ENCODE data around the gene GNE.

DNA sequence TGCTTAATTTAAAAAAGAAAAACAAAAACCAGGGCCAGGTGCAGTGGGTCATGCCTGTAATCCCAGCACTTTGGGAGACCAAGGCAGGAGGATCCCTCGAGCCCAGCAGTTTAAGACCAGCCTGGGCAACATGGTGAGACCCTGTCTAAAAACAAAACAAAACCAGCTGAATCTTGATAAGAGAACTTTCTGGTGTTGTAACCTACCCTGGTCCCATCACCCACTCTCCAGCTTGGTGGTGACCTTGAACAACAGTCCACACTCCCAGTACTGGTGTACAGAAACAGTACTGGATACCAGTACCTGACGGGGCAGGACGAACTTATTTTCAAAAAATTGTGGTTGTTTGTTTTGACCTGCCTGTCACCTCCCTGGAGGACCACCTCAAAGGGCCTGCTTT, 36.6 kb downstream of the GNE start:
- TF ChIP-seq, protein P1, sequence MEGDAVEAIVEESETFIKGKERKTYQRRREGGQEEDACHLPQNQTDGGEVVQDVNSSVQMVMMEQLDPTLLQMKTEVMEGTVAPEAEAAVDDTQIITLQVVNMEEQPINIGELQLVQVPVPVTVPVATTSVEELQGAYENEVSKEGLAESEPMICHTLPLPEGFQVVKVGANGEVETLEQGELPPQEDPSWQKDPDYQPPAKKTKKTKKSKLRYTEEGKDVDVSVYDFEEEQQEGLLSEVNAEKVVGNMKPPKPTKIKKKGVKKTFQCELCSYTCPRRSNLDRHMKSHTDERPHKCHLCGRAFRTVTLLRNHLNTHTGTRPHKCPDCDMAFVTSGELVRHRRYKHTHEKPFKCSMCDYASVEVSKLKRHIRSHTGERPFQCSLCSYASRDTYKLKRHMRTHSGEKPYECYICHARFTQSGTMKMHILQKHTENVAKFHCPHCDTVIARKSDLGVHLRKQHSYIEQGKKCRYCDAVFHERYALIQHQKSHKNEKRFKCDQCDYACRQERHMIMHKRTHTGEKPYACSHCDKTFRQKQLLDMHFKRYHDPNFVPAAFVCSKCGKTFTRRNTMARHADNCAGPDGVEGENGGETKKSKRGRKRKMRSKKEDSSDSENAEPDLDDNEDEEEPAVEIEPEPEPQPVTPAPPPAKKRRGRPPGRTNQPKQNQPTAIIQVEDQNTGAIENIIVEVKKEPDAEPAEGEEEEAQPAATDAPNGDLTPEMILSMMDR (conservative IDR thresholded peaks at IDR 0.05; ENCODE audit: low read depth in 2 of 2): no peak
- TF ChIP-seq, protein P2, sequence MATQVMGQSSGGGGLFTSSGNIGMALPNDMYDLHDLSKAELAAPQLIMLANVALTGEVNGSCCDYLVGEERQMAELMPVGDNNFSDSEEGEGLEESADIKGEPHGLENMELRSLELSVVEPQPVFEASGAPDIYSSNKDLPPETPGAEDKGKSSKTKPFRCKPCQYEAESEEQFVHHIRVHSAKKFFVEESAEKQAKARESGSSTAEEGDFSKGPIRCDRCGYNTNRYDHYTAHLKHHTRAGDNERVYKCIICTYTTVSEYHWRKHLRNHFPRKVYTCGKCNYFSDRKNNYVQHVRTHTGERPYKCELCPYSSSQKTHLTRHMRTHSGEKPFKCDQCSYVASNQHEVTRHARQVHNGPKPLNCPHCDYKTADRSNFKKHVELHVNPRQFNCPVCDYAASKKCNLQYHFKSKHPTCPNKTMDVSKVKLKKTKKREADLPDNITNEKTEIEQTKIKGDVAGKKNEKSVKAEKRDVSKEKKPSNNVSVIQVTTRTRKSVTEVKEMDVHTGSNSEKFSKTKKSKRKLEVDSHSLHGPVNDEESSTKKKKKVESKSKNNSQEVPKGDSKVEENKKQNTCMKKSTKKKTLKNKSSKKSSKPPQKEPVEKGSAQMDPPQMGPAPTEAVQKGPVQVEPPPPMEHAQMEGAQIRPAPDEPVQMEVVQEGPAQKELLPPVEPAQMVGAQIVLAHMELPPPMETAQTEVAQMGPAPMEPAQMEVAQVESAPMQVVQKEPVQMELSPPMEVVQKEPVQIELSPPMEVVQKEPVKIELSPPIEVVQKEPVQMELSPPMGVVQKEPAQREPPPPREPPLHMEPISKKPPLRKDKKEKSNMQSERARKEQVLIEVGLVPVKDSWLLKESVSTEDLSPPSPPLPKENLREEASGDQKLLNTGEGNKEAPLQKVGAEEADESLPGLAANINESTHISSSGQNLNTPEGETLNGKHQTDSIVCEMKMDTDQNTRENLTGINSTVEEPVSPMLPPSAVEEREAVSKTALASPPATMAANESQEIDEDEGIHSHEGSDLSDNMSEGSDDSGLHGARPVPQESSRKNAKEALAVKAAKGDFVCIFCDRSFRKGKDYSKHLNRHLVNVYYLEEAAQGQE (IDR thresholded peaks at IDR 0.05; ENCODE audit: unreplicated experiment): no peak
- TF ChIP-seq POLR2AphosphoS5 (IDR thresholded peaks at IDR 0.05; ENCODE audit: low read depth) (no peak), EZH2 (IDR thresholded peaks at IDR 0.05; ENCODE audit: low read depth, unreplicated experiment) (no peak), EZH2phosphoT487 (IDR thresholded peaks at IDR 0.05; ENCODE audit: unreplicated experiment) (no peak), CREB1 (CRISPR knock-in tag; IDR thresholded peaks at IDR 0.05; ENCODE audit: low read depth) (no peak), JUNB (IDR thresholded peaks at IDR 0.05; ENCODE audit: unreplicated experiment) (no peak)
- TF ChIP-seq, protein P3, sequence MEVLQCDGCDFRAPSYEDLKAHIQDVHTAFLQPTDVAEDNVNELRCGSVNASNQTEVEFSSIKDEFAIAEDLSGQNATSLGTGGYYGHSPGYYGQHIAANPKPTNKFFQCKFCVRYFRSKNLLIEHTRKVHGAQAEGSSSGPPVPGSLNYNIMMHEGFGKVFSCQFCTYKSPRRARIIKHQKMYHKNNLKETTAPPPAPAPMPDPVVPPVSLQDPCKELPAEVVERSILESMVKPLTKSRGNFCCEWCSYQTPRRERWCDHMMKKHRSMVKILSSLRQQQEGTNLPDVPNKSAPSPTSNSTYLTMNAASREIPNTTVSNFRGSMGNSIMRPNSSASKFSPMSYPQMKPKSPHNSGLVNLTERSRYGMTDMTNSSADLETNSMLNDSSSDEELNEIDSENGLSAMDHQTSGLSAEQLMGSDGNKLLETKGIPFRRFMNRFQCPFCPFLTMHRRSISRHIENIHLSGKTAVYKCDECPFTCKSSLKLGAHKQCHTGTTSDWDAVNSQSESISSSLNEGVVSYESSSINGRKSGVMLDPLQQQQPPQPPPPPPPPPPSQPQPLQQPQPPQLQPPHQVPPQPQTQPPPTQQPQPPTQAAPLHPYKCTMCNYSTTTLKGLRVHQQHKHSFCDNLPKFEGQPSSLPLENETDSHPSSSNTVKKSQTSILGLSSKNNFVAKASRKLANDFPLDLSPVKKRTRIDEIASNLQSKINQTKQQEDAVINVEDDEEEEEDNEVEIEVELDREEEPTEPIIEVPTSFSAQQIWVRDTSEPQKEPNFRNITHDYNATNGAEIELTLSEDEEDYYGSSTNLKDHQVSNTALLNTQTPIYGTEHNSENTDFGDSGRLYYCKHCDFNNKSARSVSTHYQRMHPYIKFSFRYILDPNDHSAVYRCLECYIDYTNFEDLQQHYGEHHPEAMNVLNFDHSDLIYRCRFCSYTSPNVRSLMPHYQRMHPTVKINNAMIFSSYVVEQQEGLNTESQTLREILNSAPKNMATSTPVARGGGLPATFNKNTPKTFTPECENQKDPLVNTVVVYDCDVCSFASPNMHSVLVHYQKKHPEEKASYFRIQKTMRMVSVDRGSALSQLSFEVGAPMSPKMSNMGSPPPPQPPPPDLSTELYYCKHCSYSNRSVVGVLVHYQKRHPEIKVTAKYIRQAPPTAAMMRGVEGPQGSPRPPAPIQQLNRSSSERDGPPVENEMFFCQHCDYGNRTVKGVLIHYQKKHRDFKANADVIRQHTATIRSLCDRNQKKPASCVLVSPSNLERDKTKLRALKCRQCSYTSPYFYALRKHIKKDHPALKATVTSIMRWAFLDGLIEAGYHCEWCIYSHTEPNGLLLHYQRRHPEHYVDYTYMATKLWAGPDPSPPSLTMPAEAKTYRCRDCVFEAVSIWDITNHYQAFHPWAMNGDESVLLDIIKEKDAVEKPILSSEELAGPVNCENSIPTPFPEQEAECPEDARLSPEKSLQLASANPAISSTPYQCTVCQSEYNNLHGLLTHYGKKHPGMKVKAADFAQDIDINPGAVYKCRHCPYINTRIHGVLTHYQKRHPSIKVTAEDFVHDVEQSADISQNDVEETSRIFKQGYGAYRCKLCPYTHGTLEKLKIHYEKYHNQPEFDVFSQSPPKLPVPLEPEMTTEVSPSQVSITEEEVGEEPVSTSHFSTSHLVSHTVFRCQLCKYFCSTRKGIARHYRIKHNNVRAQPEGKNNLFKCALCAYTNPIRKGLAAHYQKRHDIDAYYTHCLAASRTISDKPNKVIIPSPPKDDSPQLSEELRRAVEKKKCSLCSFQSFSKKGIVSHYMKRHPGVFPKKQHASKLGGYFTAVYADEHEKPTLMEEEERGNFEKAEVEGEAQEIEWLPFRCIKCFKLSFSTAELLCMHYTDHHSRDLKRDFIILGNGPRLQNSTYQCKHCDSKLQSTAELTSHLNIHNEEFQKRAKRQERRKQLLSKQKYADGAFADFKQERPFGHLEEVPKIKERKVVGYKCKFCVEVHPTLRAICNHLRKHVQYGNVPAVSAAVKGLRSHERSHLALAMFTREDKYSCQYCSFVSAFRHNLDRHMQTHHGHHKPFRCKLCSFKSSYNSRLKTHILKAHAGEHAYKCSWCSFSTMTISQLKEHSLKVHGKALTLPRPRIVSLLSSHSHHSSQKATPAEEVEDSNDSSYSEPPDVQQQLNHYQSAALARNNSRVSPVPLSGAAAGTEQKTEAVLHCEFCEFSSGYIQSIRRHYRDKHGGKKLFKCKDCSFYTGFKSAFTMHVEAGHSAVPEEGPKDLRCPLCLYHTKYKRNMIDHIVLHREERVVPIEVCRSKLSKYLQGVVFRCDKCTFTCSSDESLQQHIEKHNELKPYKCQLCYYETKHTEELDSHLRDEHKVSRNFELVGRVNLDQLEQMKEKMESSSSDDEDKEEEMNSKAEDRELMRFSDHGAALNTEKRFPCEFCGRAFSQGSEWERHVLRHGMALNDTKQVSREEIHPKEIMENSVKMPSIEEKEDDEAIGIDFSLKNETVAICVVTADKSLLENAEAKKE (CRISPR knock-in tag; IDR thresholded peaks at IDR 0.05): no peak
- TF ChIP-seq, protein P4, sequence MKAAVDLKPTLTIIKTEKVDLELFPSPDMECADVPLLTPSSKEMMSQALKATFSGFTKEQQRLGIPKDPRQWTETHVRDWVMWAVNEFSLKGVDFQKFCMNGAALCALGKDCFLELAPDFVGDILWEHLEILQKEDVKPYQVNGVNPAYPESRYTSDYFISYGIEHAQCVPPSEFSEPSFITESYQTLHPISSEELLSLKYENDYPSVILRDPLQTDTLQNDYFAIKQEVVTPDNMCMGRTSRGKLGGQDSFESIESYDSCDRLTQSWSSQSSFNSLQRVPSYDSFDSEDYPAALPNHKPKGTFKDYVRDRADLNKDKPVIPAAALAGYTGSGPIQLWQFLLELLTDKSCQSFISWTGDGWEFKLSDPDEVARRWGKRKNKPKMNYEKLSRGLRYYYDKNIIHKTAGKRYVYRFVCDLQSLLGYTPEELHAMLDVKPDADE (IDR thresholded peaks at IDR 0.05): no peak

Measured in GM23338 (cell line).